Glutamatergic neuron (in vitro differentiated cells): ENCODE measurements around the gene OR1J4. TPM values are rescaled to one million over a fixed set of nuclear protein-coding genes. Genes with fewer than 3 reads are reported as not detected.

Source experiments
- DNase-seq: peaks from one replicate; pipeline ENCODE4 v3.0.0; 2022
- H3K27ac Mint-ChIP-seq: one replicate; pipeline ENCODE4 v1.8.0; 2020; ENCODE audit warnings: mild to moderate bottlenecking, mixed read lengths, inconsistent platforms; ENCODE audit not compliant: unreplicated experiment
- H3K27me3 Mint-ChIP-seq: one replicate; pipeline ENCODE4 v1.8.0; 2020; ENCODE audit warnings: mild to moderate bottlenecking, moderate library complexity, mixed read lengths, inconsistent platforms; ENCODE audit not compliant: unreplicated experiment
- H3K36me3 Mint-ChIP-seq: one replicate; pipeline ENCODE4 v1.8.0; 2020; ENCODE audit warnings: mild to moderate bottlenecking, mixed read lengths, inconsistent platforms; ENCODE audit not compliant: unreplicated experiment
- H3K4me1 Mint-ChIP-seq: one replicate; pipeline ENCODE4 v1.8.0; 2020; ENCODE audit warnings: mild to moderate bottlenecking, low read depth, mixed read lengths, inconsistent platforms; ENCODE audit not compliant: unreplicated experiment
- H3K4me3 Mint-ChIP-seq: one replicate; pipeline ENCODE4 v1.8.0; 2020; ENCODE audit warnings: mild to moderate bottlenecking, mixed read lengths, inconsistent platforms; ENCODE audit not compliant: unreplicated experiment
- H3K9me3 Mint-ChIP-seq: one replicate; pipeline ENCODE4 v1.8.0; 2020; ENCODE audit warnings: mild to moderate bottlenecking, moderate library complexity, mixed read lengths, inconsistent platforms; ENCODE audit not compliant: unreplicated experiment
- long read RNA-seq: library from polyadenylated mRNA; unstranded; transcript quantifications from one replicate; pipeline ENCODE4 v2.0.0, GENCODE V29; 2020; ENCODE audit not compliant: unreplicated experiment
- total RNA-seq: library from RNA; stranded (reverse); fragmentation: NEBNext Ultra II Directional; extraction: Animal tissue kit (Norgen Biotek cat#: 25700); gene quantifications from one replicate; pipeline ENCODE4 v1.2.1, GENCODE V29; 2021; ENCODE audit not compliant: unreplicated experiment
- TF ChIP-seq, protein P1 (sequence below): fragments of 200-600 bp; sonication (generic); IDR thresholded peaks from one replicate; pipeline ENCODE4 v1.5.0; 2021; ENCODE audit not compliant: partially characterized antibody, unreplicated experiment

The OR1J4 gene, protein sequence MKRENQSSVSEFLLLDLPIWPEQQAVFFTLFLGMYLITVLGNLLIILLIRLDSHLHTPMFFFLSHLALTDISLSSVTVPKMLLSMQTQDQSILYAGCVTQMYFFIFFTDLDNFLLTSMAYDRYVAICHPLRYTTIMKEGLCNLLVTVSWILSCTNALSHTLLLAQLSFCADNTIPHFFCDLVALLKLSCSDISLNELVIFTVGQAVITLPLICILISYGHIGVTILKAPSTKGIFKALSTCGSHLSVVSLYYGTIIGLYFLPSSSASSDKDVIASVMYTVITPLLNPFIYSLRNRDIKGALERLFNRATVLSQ
- not detected for total RNA-seq
- long read RNA-seq = 0 reads

DNA sequence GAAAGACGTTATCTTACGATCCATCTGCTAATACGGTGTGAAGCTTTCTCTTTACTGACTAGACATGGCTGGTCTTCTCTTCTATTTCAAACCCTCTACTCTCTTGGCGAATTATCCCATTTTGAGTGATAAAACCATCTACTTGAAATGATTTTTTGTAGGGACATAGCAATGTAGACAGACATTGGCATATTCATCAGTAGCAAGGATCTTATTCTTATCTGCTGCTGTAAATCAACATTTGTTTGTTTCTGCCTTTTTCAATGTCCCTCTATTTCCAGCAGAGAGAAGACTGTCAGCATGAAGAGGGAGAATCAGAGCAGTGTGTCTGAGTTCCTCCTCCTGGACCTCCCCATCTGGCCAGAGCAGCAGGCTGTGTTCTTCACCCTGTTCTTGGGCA is at the start of gene OR1J4:
Gene OR1J4, plus strand, starts transcription at position 301 of the 400 bp plus-strand sequence. Its CDS starts 0 bp downstream, at position 301.
- no peak for DNase-seq
- no peak within 1 kb of the TSS for H3K27ac Mint-ChIP-seq

DNA sequence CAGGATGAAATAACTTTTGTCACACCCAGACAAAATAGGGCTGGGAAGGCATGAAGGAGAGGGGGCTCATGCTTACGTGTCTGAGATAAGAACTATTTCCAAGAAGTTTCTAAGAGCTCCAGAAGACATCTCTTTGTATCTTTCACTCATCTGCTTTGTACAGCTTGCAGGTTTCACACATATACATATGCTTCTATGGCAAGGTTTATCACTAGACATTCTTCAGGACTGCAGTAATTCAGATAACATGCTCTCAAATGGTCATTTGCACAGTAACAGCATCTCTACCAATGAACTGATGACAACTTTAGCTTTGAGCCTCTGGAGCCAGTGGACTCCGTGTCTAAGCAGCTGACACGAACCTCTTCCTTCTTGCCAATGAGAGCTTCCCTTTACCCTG is 44.4 kb upstream of the OR1J4 start:
- H3K9me3 Mint-ChIP-seq = peaks cover 4% of the 10 kb centered on the region
- H3K4me3 Mint-ChIP-seq = no peak overlapping the region
- H3K36me3 Mint-ChIP-seq = peaks cover 2% of the 10 kb centered on the region
- no peaks in the 10 kb centered on the region for H3K4me1 Mint-ChIP-seq
- no peaks in the 10 kb centered on the region for H3K27me3 Mint-ChIP-seq
- no peak for DNase-seq
- no peak overlapping the region for H3K27ac Mint-ChIP-seq
- TF ChIP-seq, protein P1, sequence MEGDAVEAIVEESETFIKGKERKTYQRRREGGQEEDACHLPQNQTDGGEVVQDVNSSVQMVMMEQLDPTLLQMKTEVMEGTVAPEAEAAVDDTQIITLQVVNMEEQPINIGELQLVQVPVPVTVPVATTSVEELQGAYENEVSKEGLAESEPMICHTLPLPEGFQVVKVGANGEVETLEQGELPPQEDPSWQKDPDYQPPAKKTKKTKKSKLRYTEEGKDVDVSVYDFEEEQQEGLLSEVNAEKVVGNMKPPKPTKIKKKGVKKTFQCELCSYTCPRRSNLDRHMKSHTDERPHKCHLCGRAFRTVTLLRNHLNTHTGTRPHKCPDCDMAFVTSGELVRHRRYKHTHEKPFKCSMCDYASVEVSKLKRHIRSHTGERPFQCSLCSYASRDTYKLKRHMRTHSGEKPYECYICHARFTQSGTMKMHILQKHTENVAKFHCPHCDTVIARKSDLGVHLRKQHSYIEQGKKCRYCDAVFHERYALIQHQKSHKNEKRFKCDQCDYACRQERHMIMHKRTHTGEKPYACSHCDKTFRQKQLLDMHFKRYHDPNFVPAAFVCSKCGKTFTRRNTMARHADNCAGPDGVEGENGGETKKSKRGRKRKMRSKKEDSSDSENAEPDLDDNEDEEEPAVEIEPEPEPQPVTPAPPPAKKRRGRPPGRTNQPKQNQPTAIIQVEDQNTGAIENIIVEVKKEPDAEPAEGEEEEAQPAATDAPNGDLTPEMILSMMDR = no peak

More for the DNA sequence above, at the start of gene OR1J4:
- TF ChIP-seq, protein P1 = no peak
- no peaks in the 10 kb centered on the region for H3K4me1 Mint-ChIP-seq
- peaks cover 2% of the 10 kb centered on the region for H3K27me3 Mint-ChIP-seq
- no peaks in the 10 kb centered on the region for H3K36me3 Mint-ChIP-seq
- H3K4me3 Mint-ChIP-seq = no peak within 1 kb of the TSS
- no peaks in the 10 kb centered on the region for H3K9me3 Mint-ChIP-seq

DNA sequence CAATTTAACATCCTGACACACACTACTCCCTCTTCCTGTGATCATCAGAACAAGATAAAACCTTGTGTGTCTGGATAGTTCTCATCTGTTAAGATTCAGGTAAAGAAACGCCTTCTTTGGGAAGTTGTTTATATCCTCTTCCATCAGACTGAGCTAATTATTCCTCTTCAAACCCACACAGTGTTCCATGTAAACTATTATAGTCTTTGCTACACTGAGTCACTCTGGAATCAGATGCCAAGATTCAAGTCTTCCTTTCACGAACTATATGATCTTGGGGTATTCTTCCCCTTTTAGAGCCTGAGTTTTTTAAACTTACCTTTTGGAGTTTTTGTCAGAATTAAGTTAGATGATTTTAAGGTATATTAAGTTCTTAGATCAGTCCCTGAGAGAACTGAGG is 43.2 kb upstream of the OR1J4 start:
- Mint-ChIP-seq H3K4me1 (no peaks in the 10 kb centered on the region), H3K36me3 (no peaks in the 10 kb centered on the region), H3K27me3 (no peaks in the 10 kb centered on the region), H3K27ac (no peak overlapping the region), H3K4me3 (no peak overlapping the region), H3K9me3 (peaks cover 2% of the 10 kb centered on the region)
- TF ChIP-seq, protein P1 = no peak
- no peak for DNase-seq

DNA sequence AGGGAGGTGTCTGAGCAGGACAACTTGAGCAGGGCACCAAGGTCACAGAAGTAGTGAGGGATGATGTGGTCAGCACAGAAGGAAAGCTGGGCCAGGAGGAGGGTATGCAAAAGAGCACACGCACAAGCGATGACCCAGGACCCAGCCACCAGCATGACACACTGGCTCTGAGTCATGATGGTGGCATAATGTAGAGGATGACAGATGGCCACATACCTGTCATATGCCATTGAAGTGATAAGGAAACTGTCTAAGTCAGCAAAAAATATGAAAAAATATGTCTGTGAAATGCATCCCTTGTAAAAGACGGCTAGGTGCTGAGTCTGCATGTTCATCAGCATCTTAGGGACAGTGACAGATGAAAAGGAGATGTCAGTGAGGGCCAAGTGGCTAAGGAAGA is 41.6 kb upstream of the OR1J4 start:
- Mint-ChIP-seq H3K9me3 (no peaks in the 10 kb centered on the region), H3K27ac (no peak overlapping the region), H3K36me3 (no peaks in the 10 kb centered on the region), H3K4me3 (no peak overlapping the region), H3K4me1 (no peaks in the 10 kb centered on the region), H3K27me3 (peaks cover 2% of the 10 kb centered on the region)
- TF ChIP-seq, protein P1 = no peak
- DNase-seq = no peak

DNA sequence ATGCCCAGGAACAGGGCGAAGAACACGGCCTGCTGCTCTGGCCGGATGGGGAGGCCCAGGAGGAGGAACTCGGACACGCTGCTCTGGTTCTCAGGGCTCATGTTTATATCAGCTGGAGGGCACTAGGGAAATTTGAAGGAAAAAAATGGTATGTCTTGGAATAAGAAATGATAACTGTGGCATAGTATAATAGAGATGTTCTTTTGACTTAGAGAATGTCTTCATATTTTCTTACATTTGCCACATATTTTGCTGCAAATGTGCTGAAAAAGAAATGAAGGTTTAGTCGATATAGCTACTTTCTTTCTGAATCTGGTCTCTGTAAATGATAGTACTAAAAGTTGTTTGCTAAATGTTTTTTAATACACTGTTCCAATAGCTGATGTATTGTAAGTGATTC is 41.1 kb upstream of the OR1J4 start, which contains the start of gene OR1J1:
Gene OR1J1, minus strand, starts transcription at position 101 of the 400 bp plus-strand sequence. Its CDS starts 0 bp downstream, at position 101.
- no peak for DNase-seq
- TF ChIP-seq, protein P1 = no peak
- Mint-ChIP-seq H3K27ac (no peak within 1 kb of the TSS), H3K9me3 (no peaks in the 10 kb centered on the region), H3K27me3 (peaks cover 2% of the 10 kb centered on the region), H3K36me3 (no peaks in the 10 kb centered on the region), H3K4me1 (no peaks in the 10 kb centered on the region), H3K4me3 (no peak within 1 kb of the TSS)
